Retinal pigment epithelial cell (primary cell): Measurements from ENCODE around the gene SLC24A3.

ENCODE experiments used
- DNase-seq: peaks from one replicate; pipeline ENCODE4 v3.0.0-alpha.2; 2010; ENCODE audit warnings: low read depth
- H3K4me3 ChIP-seq: 2 replicates; pipeline ENCODE4 v1.5.1; 2011; ENCODE audit warnings: mild to moderate bottlenecking, low read length, control low read depth, moderate library complexity
- TF ChIP-seq, protein P1 (sequence below): conservative IDR thresholded peaks from 2 replicates; pipeline ENCODE4 v1.5.1; 2011; ENCODE audit warnings: low read depth, low read length, control low read depth, inconsistent platforms

The SLC24A3 gene

DNA sequence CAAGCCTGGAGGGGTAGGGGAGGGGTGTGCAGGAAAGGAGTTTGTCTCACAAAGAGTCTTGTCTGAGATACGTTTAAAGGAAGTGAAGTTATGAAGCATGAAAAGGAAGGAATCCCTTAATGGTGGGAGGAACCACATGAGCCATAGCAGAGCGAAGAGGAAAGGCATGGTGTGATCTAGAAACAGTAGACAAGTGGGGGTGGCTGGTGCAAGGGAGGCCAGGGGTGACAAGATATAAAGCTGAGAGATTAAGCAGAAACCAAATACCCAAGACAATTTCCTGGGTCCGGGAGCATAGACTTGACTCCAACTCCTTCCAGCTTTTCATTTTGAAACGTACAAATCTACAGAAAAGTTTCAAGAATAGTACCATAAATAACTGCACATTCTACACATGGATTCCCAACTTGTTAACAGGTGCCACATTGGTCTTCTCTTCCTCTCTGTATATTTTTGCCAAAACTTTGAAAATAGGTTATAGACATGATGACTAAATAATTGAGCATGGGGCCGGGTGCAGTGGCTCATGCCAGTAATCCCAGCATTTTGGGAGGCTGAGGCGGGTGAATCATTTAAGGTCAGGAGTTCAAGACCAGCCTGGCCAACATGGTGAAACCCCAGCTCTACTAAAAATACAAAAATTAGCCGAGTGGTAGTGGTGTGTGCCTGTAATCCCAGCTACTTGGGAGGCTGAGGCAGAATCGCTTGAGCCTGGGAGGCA is 211.6 kb downstream of the SLC24A3 start:
- H3K4me3 ChIP-seq: no peak overlapping the region
- no peak for DNase-seq
- TF ChIP-seq, protein P1, sequence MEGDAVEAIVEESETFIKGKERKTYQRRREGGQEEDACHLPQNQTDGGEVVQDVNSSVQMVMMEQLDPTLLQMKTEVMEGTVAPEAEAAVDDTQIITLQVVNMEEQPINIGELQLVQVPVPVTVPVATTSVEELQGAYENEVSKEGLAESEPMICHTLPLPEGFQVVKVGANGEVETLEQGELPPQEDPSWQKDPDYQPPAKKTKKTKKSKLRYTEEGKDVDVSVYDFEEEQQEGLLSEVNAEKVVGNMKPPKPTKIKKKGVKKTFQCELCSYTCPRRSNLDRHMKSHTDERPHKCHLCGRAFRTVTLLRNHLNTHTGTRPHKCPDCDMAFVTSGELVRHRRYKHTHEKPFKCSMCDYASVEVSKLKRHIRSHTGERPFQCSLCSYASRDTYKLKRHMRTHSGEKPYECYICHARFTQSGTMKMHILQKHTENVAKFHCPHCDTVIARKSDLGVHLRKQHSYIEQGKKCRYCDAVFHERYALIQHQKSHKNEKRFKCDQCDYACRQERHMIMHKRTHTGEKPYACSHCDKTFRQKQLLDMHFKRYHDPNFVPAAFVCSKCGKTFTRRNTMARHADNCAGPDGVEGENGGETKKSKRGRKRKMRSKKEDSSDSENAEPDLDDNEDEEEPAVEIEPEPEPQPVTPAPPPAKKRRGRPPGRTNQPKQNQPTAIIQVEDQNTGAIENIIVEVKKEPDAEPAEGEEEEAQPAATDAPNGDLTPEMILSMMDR: no peak

DNA sequence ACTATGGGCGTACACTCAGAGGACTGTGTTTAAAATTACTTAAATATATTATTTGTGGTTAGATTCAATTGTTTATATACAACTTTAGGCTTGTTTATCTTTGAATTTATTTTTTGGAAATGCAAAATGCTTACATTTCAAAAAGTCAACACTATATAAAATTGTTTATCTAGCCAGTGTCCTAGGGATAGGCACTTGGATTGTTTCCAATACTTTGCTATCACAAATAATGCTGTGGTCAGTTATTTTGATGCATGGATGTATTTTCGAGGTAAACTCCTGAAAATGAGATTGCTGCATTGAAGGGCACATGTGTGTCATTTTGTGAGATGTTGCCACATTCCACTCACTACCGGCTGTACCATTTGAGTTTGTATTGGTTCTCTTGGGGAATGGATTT is 213.9 kb downstream of the SLC24A3 start:
- TF ChIP-seq, protein P1: no peak
- no peak for DNase-seq

DNA sequence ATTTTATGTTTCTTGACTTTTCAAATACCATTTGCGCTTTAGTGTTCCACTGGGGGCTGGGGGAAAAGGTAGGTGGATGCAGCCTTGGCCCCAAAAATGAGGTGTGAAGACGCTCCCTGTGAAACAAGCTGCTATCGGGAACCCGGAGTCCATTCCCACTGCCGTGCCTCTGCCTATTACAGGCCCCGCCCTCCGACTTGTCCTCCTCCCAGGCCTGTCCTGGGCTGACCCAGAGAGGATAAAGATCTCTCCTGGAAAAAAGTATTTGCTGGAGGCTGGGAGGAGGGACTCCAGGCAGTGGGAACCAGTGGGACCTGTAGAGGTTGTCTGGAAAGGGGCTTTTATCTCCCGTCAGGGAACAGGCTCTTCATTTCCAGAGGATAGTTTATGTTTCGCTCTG is 215.0 kb downstream of the SLC24A3 start:
- TF ChIP-seq, protein P1: no peak
- DNase-seq: no peak
- H3K4me3 ChIP-seq: no peak overlapping the region

More for the DNA sequence above, 213.9 kb downstream of the SLC24A3 start:
- H3K4me3 ChIP-seq: no peak overlapping the region

DNA sequence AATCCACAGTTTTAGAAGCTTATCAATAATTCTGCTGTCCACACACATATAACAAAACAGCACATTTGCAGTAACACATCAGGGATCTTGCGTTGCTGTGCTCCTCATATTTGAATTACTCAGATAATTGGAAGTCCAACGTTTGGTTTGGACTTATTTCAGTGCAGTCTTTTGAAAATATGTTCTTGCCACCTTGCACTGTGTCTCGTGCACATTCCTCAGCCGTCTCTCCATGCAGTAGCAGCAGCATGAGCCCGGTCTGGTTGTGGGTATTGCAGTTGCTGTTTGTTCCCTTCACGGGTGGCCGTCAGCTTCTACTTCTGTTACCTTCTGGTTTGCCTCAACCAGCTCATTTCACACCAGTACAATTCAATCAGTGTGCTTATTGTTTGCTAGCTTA is 215.5 kb downstream of the SLC24A3 start:
- DNase-seq: no peak
- TF ChIP-seq, protein P1: no peak
- H3K4me3 ChIP-seq: no peak overlapping the region

DNA sequence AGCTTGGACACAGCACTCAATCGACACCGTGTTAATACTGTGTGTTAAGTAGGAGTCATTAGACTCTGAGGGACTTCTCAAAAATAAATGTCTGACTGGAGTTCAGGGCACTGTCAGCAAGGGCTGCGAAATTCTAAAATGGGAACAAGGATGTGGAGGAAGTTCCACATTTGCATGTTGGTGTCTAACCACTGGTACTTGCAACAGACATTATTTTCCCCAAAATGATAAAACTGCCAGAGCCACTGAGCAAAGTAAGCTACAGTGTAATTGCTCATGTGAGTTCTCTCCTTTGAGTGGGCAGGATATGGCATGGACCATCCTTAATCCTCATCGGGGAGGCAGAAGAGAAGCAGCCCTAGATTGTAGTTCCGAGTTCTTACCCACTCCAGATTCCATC is 215.9 kb downstream of the SLC24A3 start:
- TF ChIP-seq, protein P1: no peak
- H3K4me3 ChIP-seq: no peak overlapping the region
- DNase-seq: no peak

DNA sequence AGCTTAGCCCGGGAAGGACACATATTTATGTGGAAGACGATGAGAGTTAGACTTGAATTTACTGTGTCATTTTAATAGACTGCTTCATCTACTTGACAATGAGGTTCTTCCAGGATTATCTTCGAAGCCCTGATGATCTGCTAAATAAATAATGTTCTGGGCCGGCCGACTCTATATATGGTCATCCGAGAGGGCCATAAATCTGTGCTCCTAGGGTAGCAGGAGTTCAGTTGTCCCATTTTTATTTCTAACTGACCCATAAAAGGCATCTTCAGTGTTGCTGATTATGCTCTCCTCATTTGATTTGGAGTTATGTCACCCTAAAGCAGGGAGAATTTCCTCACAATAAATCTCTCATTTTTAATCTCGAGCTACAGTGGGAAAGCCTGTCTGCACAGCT is 217.1 kb downstream of the SLC24A3 start:
- H3K4me3 ChIP-seq: no peak overlapping the region
- TF ChIP-seq, protein P1: no peak
- no peak for DNase-seq

DNA sequence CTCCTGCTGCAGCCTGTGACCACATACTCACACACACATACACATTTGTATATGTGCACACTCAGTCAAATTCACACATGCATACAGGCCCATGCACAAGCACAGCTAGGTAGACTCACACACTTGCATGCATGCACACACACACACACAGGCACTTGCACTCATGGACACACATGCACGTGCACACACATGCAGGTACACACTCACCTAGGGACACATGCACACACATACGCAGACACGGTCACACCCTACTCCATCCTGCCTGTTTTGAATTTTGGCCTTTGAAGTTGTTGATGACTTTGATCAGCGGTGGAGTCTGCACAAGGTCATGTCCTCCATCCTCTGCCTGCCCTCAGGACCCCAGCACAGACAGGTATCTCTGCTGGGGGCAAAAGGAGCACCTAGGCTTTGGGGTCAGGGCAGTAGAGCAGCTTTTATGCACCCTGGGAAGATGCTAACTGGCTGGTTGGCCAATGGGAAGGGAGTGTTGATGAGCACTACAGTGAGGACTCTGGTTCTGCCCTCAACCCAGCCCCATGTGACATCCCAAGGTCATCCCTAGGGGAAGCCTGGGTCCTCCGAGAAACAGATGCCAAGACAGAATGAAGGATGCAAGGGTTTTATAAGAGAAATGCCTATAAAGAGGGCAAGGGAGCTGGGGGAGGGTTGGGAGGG is 218.3 kb downstream of the SLC24A3 start:
- H3K4me3 ChIP-seq: no peak overlapping the region
- TF ChIP-seq, protein P1: no peak
- no peak for DNase-seq
